ENCODE data around the gene SLC22A31. TPM values are rescaled to one million over a fixed set of nuclear protein-coding genes. Genes with fewer than 3 reads are reported as not detected.

Gene SLC22A31
- total RNA-seq, 2 donors from 2014 or later, result 0.53 to 1.2 TPM

- no peaks in the 10 kb centered on the region for H3K9me3 Mint-ChIP-seq
- peaks cover 45% of the 10 kb centered on the region for H3K36me3 Mint-ChIP-seq
- H3K4me3 Mint-ChIP-seq, result no peak overlapping the region
- no peak overlapping the region for H3K27ac Mint-ChIP-seq
- ATAC-seq, result no peak
- peaks cover 0 to 5% of the 10 kb centered on the region in 2 donors for H3K4me1 Mint-ChIP-seq (ENCODE audit: low read depth in 2 of 2)
- no peaks in the 10 kb centered on the region for H3K27me3 Mint-ChIP-seq
- DNase-seq (ENCODE audit: low spot score), result no peak
Observed at GRCh38 chr16:89232107-89232506, 31.8 kb upstream of the SLC22A31 start.

GRCh38 chr16:89230255-89230654, 29.9 kb upstream of the SLC22A31 start:
- ATAC-seq (peak in 1 of 2 donors; percentile 6), DNase-seq (ENCODE audit: low spot score) (no peak)
- H3K36me3 Mint-ChIP-seq, result peaks cover 56% of the 10 kb centered on the region
- H3K4me1 Mint-ChIP-seq (ENCODE audit: low read depth in 2 of 2), result peaks cover 0 to 5% of the 10 kb centered on the region in 2 donors
- no peak overlapping the region for H3K4me3 Mint-ChIP-seq
- no peaks in the 10 kb centered on the region for H3K27me3 Mint-ChIP-seq
- no peak overlapping the region for H3K27ac Mint-ChIP-seq
- H3K9me3 Mint-ChIP-seq, result no peaks in the 10 kb centered on the region

GRCh38 chr16:89224665-89225064, 24.3 kb upstream of the SLC22A31 start:
- DNase-seq (ENCODE audit: low spot score) (no peak), ATAC-seq (no peak)
- H3K4me1 Mint-ChIP-seq (ENCODE audit: low read depth in 2 of 2), result peaks cover 7 to 11% of the 10 kb centered on the region in 2 donors
- no peak overlapping the region for H3K27ac Mint-ChIP-seq
- H3K36me3 Mint-ChIP-seq, result peaks cover 58% of the 10 kb centered on the region
- H3K4me3 Mint-ChIP-seq, result no peak overlapping the region
- no peaks in the 10 kb centered on the region for H3K9me3 Mint-ChIP-seq
- H3K27me3 Mint-ChIP-seq, result no peaks in the 10 kb centered on the region

- Mint-ChIP-seq H3K27me3 (no peaks in the 10 kb centered on the region), H3K4me3 (no peak overlapping the region), H3K36me3 (peaks cover 46% of the 10 kb centered on the region), H3K27ac (no peak overlapping the region), H3K4me1 (ENCODE audit: low read depth in 2 of 2) (peaks cover 14 to 16% of the 10 kb centered on the region in 2 donors), H3K9me3 (no peaks in the 10 kb centered on the region)
- ATAC-seq, result no peak
- no peak for DNase-seq (ENCODE audit: low spot score)
Observed at GRCh38 chr16:89222931-89223330, 22.6 kb upstream of the SLC22A31 start.

GRCh38 chr16:89221604-89222003, 21.3 kb upstream of the SLC22A31 start:
- Mint-ChIP-seq H3K36me3 (peaks cover 32% of the 10 kb centered on the region), H3K4me1 (ENCODE audit: low read depth in 2 of 2) (peaks cover 19 to 21% of the 10 kb centered on the region in 2 donors), H3K4me3 (no peak overlapping the region), H3K27ac (no peak overlapping the region), H3K27me3 (no peaks in the 10 kb centered on the region), H3K9me3 (no peaks in the 10 kb centered on the region)
- ATAC-seq (no peak), DNase-seq (ENCODE audit: low spot score) (no peak)

- no peaks in the 10 kb centered on the region for H3K27me3 Mint-ChIP-seq
- peak overlapping the region in 1 of 2 donors; percentile 25 for H3K27ac Mint-ChIP-seq
- peaks cover 26 to 28% of the 10 kb centered on the region in 2 donors for H3K4me1 Mint-ChIP-seq (ENCODE audit: low read depth in 2 of 2)
- peaks cover 15% of the 10 kb centered on the region for H3K36me3 Mint-ChIP-seq
- ATAC-seq (no peak), DNase-seq (ENCODE audit: low spot score) (no peak)
- H3K4me3 Mint-ChIP-seq, result peak overlapping the region; percentile 71
- H3K9me3 Mint-ChIP-seq, result no peaks in the 10 kb centered on the region
Observed at GRCh38 chr16:89219365-89219764, 19.0 kb upstream of the SLC22A31 start.

- peak; percentile 94 to 96 for ATAC-seq
- Mint-ChIP-seq H3K9me3 (no peaks in the 10 kb centered on the region), H3K27me3 (no peaks in the 10 kb centered on the region), H3K4me3 (peak within 1 kb of the TSS; percentile 92), H3K4me1 (ENCODE audit: low read depth in 2 of 2) (peaks cover 23 to 28% of the 10 kb centered on the region in 2 donors), H3K36me3 (peaks cover 11% of the 10 kb centered on the region), H3K27ac (peak within 1 kb of the TSS; percentile 92 to 95)
- DNase-seq (ENCODE audit: low spot score), result peak; percentile 87
Observed at GRCh38 chr16:89217388-89218191, 17.3 kb upstream of the SLC22A31 start, which contains the start of gene ZNF778. Gene ZNF778 (plus strand): TSS chr16:89217703. CDS start chr16:89221128, 3,425 bp downstream.

GRCh38 chr16:89217138-89217387, 16.7 kb upstream of the SLC22A31 start:
- Mint-ChIP-seq H3K9me3 (no peaks in the 10 kb centered on the region), H3K4me3 (peak overlapping the region; percentile 92), H3K36me3 (peaks cover 9% of the 10 kb centered on the region), H3K4me1 (ENCODE audit: low read depth in 2 of 2) (peaks cover 22 to 28% of the 10 kb centered on the region in 2 donors), H3K27ac (peak overlapping the region; percentile 92 to 95), H3K27me3 (no peaks in the 10 kb centered on the region)
- DNase-seq (ENCODE audit: low spot score) (no peak), ATAC-seq (no peak)

GRCh38 chr16:89216315-89217137, 16.2 kb upstream of the SLC22A31 start:
- peak overlapping the region; percentile 92 to 95 for H3K27ac Mint-ChIP-seq
- H3K36me3 Mint-ChIP-seq, result peaks cover 4% of the 10 kb centered on the region
- DNase-seq (ENCODE audit: low spot score) (peak; percentile 82), ATAC-seq (peak; percentile 70 to 75)
- H3K9me3 Mint-ChIP-seq, result no peaks in the 10 kb centered on the region
- peak overlapping the region; percentile 92 for H3K4me3 Mint-ChIP-seq
- no peaks in the 10 kb centered on the region for H3K27me3 Mint-ChIP-seq
- H3K4me1 Mint-ChIP-seq (ENCODE audit: low read depth in 2 of 2), result peaks cover 18 to 24% of the 10 kb centered on the region in 2 donors

- no peak for DNase-seq (ENCODE audit: low spot score)
- Mint-ChIP-seq H3K27ac (no peak overlapping the region), H3K36me3 (no peaks in the 10 kb centered on the region), H3K9me3 (no peaks in the 10 kb centered on the region), H3K4me3 (no peak overlapping the region), H3K27me3 (peaks cover 10 to 14% of the 10 kb centered on the region in 2 donors), H3K4me1 (ENCODE audit: low read depth in 2 of 2) (peaks cover 0 to 4% of the 10 kb centered on the region in 2 donors)
- ATAC-seq, result no peak
Observed at GRCh38 chr16:89210904-89211515, 10.7 kb upstream of the SLC22A31 start.

- H3K27ac Mint-ChIP-seq, result no peak overlapping the region
- no peak overlapping the region for H3K4me3 Mint-ChIP-seq
- H3K9me3 Mint-ChIP-seq, result no peaks in the 10 kb centered on the region
- H3K36me3 Mint-ChIP-seq, result no peaks in the 10 kb centered on the region
- peaks cover 0 to 4% of the 10 kb centered on the region in 2 donors for H3K4me1 Mint-ChIP-seq (ENCODE audit: low read depth in 2 of 2)
- DNase-seq (ENCODE audit: low spot score) (no peak), ATAC-seq (no peak)
- H3K27me3 Mint-ChIP-seq, result peaks cover 10 to 14% of the 10 kb centered on the region in 2 donors
Observed at GRCh38 chr16:89210165-89210903, 10.0 kb upstream of the SLC22A31 start.

- no peaks in the 10 kb centered on the region for H3K36me3 Mint-ChIP-seq
- no peaks in the 10 kb centered on the region for H3K9me3 Mint-ChIP-seq
- no peak for ATAC-seq
- no peak for DNase-seq (ENCODE audit: low spot score)
- no peak overlapping the region for H3K4me3 Mint-ChIP-seq
- peaks cover 14% of the 10 kb centered on the region in 2 donors for H3K27me3 Mint-ChIP-seq
- H3K4me1 Mint-ChIP-seq (ENCODE audit: low read depth in 2 of 2), result no peaks in the 10 kb centered on the region
- H3K27ac Mint-ChIP-seq, result no peak overlapping the region
Observed at GRCh38 chr16:89209522-89210044, 9.2 kb upstream of the SLC22A31 start.

- Mint-ChIP-seq H3K4me3 (no peak overlapping the region), H3K4me1 (ENCODE audit: low read depth in 2 of 2) (peaks cover 2 to 3% of the 10 kb centered on the region in 2 donors), H3K27ac (no peak overlapping the region), H3K27me3 (peaks cover 27 to 29% of the 10 kb centered on the region in 2 donors), H3K9me3 (no peaks in the 10 kb centered on the region), H3K36me3 (peaks cover 3% of the 10 kb centered on the region)
- DNase-seq (ENCODE audit: low spot score) (no peak), ATAC-seq (no peak)
Observed at GRCh38 chr16:89207993-89208392, 7.7 kb upstream of the SLC22A31 start.
